ENCODE results near the gene ANP32A.

The ANP32A gene

GRCh38 chr15:68797599-68798345, 22.9 kb downstream of the ANP32A start:
- Histone ChIP-seq H3K36me3 (ENCODE audit: control insufficient read depth in 2 of 2, insufficient read depth in 2 of 2, low read length in 2 of 2) (peaks cover 0 to 5% of the 10 kb centered on the region in 2 donors), H3K27me3 (ENCODE audit: control insufficient read depth in 1 of 2, insufficient read depth in 2 of 2, low read length in 2 of 2) (no peaks in the 10 kb centered on the region), H3K4me1 (ENCODE audit: control insufficient read depth, insufficient read depth, low read length) (peaks cover 39% of the 10 kb centered on the region), H3K9ac (ENCODE audit: low read length in 2 of 2) (no peak overlapping the region), H3K9me3 (ENCODE audit: control insufficient read depth in 2 of 2, low read length in 2 of 2) (no peaks in the 10 kb centered on the region), H3K4me3 (ENCODE audit: low read length in 2 of 2) (no peak overlapping the region), H3K27ac (ENCODE audit: low read length) (no peak overlapping the region)

- Histone ChIP-seq H3K4me1 (ENCODE audit: control insufficient read depth, insufficient read depth, low read length) (peaks cover 45% of the 10 kb centered on the region), H3K4me3 (ENCODE audit: low read length in 2 of 2) (no peak overlapping the region), H3K27ac (ENCODE audit: low read length) (no peak overlapping the region), H3K27me3 (ENCODE audit: control insufficient read depth in 1 of 2, insufficient read depth in 2 of 2, low read length in 2 of 2) (no peaks in the 10 kb centered on the region), H3K9ac (ENCODE audit: low read length in 2 of 2) (no peak overlapping the region), H3K36me3 (ENCODE audit: control insufficient read depth in 2 of 2, insufficient read depth in 2 of 2, low read length in 2 of 2) (peaks cover 0 to 5% of the 10 kb centered on the region in 2 donors), H3K9me3 (ENCODE audit: control insufficient read depth in 2 of 2, low read length in 2 of 2) (no peaks in the 10 kb centered on the region)
These were observed 23.5 kb downstream of the ANP32A start for GRCh38 chr15:68797191-68797590.

DNA sequence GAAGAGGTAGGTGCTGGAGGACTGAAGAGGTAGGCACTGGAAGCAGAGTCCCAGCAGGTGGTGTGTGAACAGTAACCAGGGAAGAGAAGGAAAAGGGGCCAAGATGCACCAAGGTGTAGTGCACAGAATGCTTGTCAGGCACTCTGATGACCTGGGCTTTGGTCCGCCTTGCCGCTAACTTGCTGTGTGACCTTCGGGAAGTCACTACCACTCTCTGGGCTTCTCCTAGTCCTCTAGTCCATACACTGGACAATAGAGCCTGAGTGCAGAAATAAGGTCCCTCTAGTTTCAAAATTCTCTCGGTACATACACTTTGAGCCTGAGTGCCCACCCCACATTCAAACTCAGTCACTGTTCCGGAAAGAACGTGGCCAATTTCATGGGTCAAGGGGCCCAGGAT, 24.1 kb downstream of the ANP32A start:
- no peak overlapping the region for H3K9ac ChIP-seq (ENCODE audit: low read length in 2 of 2)
- no peak overlapping the region for H3K4me3 ChIP-seq (ENCODE audit: low read length in 2 of 2)
- no peaks in the 10 kb centered on the region for H3K27me3 ChIP-seq (ENCODE audit: control insufficient read depth in 1 of 2, insufficient read depth in 2 of 2, low read length in 2 of 2)
- H3K36me3 ChIP-seq (ENCODE audit: control insufficient read depth in 2 of 2, insufficient read depth in 2 of 2, low read length in 2 of 2) = peaks cover 0 to 5% of the 10 kb centered on the region in 2 donors
- no peaks in the 10 kb centered on the region for H3K9me3 ChIP-seq (ENCODE audit: control insufficient read depth in 2 of 2, low read length in 2 of 2)
- peaks cover 46% of the 10 kb centered on the region for H3K4me1 ChIP-seq (ENCODE audit: control insufficient read depth, insufficient read depth, low read length)
- H3K27ac ChIP-seq (ENCODE audit: low read length) = no peak overlapping the region

GRCh38 chr15:68795298-68795848, 25.3 kb downstream of the ANP32A start:
- H3K9ac ChIP-seq (ENCODE audit: low read length in 2 of 2) = peak overlapping the region; percentile 46 to 68
- no peaks in the 10 kb centered on the region for H3K9me3 ChIP-seq (ENCODE audit: control insufficient read depth in 2 of 2, low read length in 2 of 2)
- peak overlapping the region; percentile 69 for H3K27ac ChIP-seq (ENCODE audit: low read length)
- H3K36me3 ChIP-seq (ENCODE audit: control insufficient read depth in 2 of 2, insufficient read depth in 2 of 2, low read length in 2 of 2) = peaks cover 0 to 5% of the 10 kb centered on the region in 2 donors
- peak overlapping the region; percentile 50 to 51 for H3K4me3 ChIP-seq (ENCODE audit: low read length in 2 of 2)
- peaks cover 45% of the 10 kb centered on the region for H3K4me1 ChIP-seq (ENCODE audit: control insufficient read depth, insufficient read depth, low read length)
- H3K27me3 ChIP-seq (ENCODE audit: control insufficient read depth in 1 of 2, insufficient read depth in 2 of 2, low read length in 2 of 2) = no peaks in the 10 kb centered on the region

GRCh38 chr15:68794863-68795262, 25.8 kb downstream of the ANP32A start:
- Histone ChIP-seq H3K4me3 (ENCODE audit: low read length in 2 of 2) (peak overlapping the region; percentile 17 to 50), H3K9me3 (ENCODE audit: control insufficient read depth in 2 of 2, low read length in 2 of 2) (no peaks in the 10 kb centered on the region), H3K9ac (ENCODE audit: low read length in 2 of 2) (peak overlapping the region in 1 of 2 donors; percentile 29), H3K36me3 (ENCODE audit: control insufficient read depth in 2 of 2, insufficient read depth in 2 of 2, low read length in 2 of 2) (peaks cover 0 to 5% of the 10 kb centered on the region in 2 donors), H3K27ac (ENCODE audit: low read length) (peak overlapping the region; percentile 69), H3K27me3 (ENCODE audit: control insufficient read depth in 1 of 2, insufficient read depth in 2 of 2, low read length in 2 of 2) (no peaks in the 10 kb centered on the region), H3K4me1 (ENCODE audit: control insufficient read depth, insufficient read depth, low read length) (peaks cover 50% of the 10 kb centered on the region)

DNA sequence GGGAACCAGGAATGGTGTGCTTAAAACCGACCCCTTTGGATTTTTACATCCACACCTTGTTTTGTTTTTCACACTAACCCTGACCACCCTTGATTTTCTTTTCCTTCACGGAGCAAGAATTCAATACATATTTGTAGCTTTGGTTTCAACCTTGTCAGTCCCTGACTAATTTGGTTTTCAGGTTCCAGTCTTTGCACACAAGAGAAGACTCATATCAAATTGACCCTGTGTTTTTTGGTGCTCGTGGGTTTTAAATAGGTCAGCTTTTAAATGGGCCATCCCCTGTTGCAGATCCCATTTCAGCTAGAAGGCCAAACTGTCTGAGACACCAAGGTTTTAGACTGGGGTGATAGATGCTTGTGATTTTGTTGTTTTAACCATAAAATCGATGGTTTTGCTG, 26.4 kb downstream of the ANP32A start:
- Histone ChIP-seq H3K9ac (ENCODE audit: low read length in 2 of 2) (no peak overlapping the region), H3K4me3 (ENCODE audit: low read length in 2 of 2) (peak overlapping the region in 1 of 2 donors; percentile 17), H3K27me3 (ENCODE audit: control insufficient read depth in 1 of 2, insufficient read depth in 2 of 2, low read length in 2 of 2) (no peaks in the 10 kb centered on the region), H3K9me3 (ENCODE audit: control insufficient read depth in 2 of 2, low read length in 2 of 2) (no peaks in the 10 kb centered on the region), H3K27ac (ENCODE audit: low read length) (no peak overlapping the region), H3K4me1 (ENCODE audit: control insufficient read depth, insufficient read depth, low read length) (peaks cover 56% of the 10 kb centered on the region), H3K36me3 (ENCODE audit: control insufficient read depth in 2 of 2, insufficient read depth in 2 of 2, low read length in 2 of 2) (peaks cover 0 to 2% of the 10 kb centered on the region in 2 donors)

- Histone ChIP-seq H3K4me1 (ENCODE audit: control insufficient read depth, insufficient read depth, low read length) (peaks cover 58% of the 10 kb centered on the region), H3K9me3 (ENCODE audit: control insufficient read depth in 2 of 2, low read length in 2 of 2) (no peaks in the 10 kb centered on the region), H3K9ac (ENCODE audit: low read length in 2 of 2) (no peak overlapping the region), H3K27me3 (ENCODE audit: control insufficient read depth in 1 of 2, insufficient read depth in 2 of 2, low read length in 2 of 2) (no peaks in the 10 kb centered on the region), H3K36me3 (ENCODE audit: control insufficient read depth in 2 of 2, insufficient read depth in 2 of 2, low read length in 2 of 2) (no peaks in the 10 kb centered on the region), H3K27ac (ENCODE audit: low read length) (no peak overlapping the region), H3K4me3 (ENCODE audit: low read length in 2 of 2) (no peak overlapping the region)
These were observed 26.9 kb downstream of the ANP32A start for GRCh38 chr15:68793776-68794175.

GRCh38 chr15:68792901-68793766, 27.6 kb downstream of the ANP32A start:
- Histone ChIP-seq H3K4me3 (ENCODE audit: low read length in 2 of 2) (no peak overlapping the region), H3K4me1 (ENCODE audit: control insufficient read depth, insufficient read depth, low read length) (peaks cover 58% of the 10 kb centered on the region), H3K27me3 (ENCODE audit: control insufficient read depth in 1 of 2, insufficient read depth in 2 of 2, low read length in 2 of 2) (no peaks in the 10 kb centered on the region), H3K9me3 (ENCODE audit: control insufficient read depth in 2 of 2, low read length in 2 of 2) (no peaks in the 10 kb centered on the region), H3K27ac (ENCODE audit: low read length) (no peak overlapping the region), H3K36me3 (ENCODE audit: control insufficient read depth in 2 of 2, insufficient read depth in 2 of 2, low read length in 2 of 2) (no peaks in the 10 kb centered on the region), H3K9ac (ENCODE audit: low read length in 2 of 2) (no peak overlapping the region)

DNA sequence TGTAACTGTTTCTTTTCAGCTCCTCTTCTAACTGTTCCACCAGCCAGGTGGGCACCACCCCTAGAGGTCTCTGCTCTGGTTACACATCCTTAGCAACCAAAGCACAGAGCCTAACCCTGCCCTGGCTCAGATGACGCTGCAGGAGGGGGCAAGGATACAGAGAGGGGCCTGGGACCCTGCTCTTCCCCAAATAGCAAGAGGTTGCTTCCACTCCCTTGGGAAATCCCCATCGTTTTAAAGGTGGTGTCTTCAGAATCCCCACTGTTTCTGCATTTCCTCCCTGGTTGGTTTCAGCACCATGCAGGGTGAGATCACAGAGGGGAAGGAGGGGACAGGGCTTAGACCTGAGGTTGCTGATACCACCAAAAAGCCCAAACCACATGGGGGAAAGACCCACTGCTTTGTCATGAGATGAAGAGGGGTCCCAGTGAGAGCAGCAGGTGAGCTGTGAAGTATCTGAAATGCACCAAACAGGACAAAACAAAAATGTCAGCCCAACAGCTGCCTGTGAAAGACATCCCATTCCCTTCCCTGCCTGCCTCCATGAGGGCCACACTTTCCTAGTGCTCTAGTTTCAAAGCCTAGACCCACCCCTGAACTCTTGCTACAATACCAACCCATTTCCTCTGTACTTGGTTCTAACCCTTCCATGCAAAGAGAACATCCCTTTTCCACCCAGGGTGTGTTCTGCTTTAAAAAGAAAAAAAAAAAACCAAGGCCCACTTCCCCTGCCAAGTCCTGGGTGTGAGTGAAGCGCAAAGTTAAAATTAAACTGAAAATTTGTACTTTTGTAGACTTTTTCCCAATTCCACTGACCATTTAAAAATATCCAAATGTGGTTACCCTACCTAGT, 29.0 kb downstream of the ANP32A start:
- no peaks in the 10 kb centered on the region for H3K9me3 ChIP-seq (ENCODE audit: control insufficient read depth in 2 of 2, low read length in 2 of 2)
- H3K36me3 ChIP-seq (ENCODE audit: control insufficient read depth in 2 of 2, insufficient read depth in 2 of 2, low read length in 2 of 2) = peaks cover 0 to 6% of the 10 kb centered on the region in 2 donors
- H3K4me3 ChIP-seq (ENCODE audit: low read length in 2 of 2) = no peak overlapping the region
- H3K9ac ChIP-seq (ENCODE audit: low read length in 2 of 2) = no peak overlapping the region
- no peaks in the 10 kb centered on the region for H3K27me3 ChIP-seq (ENCODE audit: control insufficient read depth in 1 of 2, insufficient read depth in 2 of 2, low read length in 2 of 2)
- H3K4me1 ChIP-seq (ENCODE audit: control insufficient read depth, insufficient read depth, low read length) = peaks cover 55% of the 10 kb centered on the region
- H3K27ac ChIP-seq (ENCODE audit: low read length) = no peak overlapping the region

GRCh38 chr15:68790910-68791309, 29.8 kb downstream of the ANP32A start:
- H3K27ac ChIP-seq (ENCODE audit: low read length) = no peak overlapping the region
- H3K4me1 ChIP-seq (ENCODE audit: control insufficient read depth, insufficient read depth, low read length) = peaks cover 51% of the 10 kb centered on the region
- no peaks in the 10 kb centered on the region for H3K9me3 ChIP-seq (ENCODE audit: control insufficient read depth in 2 of 2, low read length in 2 of 2)
- peaks cover 0 to 10% of the 10 kb centered on the region in 2 donors for H3K36me3 ChIP-seq (ENCODE audit: control insufficient read depth in 2 of 2, insufficient read depth in 2 of 2, low read length in 2 of 2)
- H3K27me3 ChIP-seq (ENCODE audit: control insufficient read depth in 1 of 2, insufficient read depth in 2 of 2, low read length in 2 of 2) = no peaks in the 10 kb centered on the region
- H3K9ac ChIP-seq (ENCODE audit: low read length in 2 of 2) = no peak overlapping the region
- no peak overlapping the region for H3K4me3 ChIP-seq (ENCODE audit: low read length in 2 of 2)

All from stomach smooth muscle (tissue), 2 donors.